SK-N-MC (cell line): Measurements from ENCODE around the gene CHODL.

ENCODE experiments used
- DNase-seq: peaks from one replicate; pipeline ENCODE4 v3.0.0-alpha.2; 2011; ENCODE audit warnings: low read depth, low spot score
- H3K27ac ChIP-seq: fragments of 200-600 bp; sonication (generic); 2 replicates; pipeline ENCODE4 v1.5.1; 2016; ENCODE audit warnings: mixed run types
- H3K36me3 ChIP-seq: fragments of 200-600 bp; sonication (generic); 2 replicates; pipeline ENCODE4 v1.6.1; 2017; ENCODE audit warnings: antibody characterized with exemption, low read length, mixed read lengths; ENCODE audit not compliant: insufficient read depth
- H3K4me3 ChIP-seq: fragments of 200-600 bp; sonication (generic); 2 replicates; pipeline ENCODE4 v1.5.1; 2016
- H3K9ac ChIP-seq: fragments of 200-600 bp; sonication (generic); 2 replicates; pipeline ENCODE4 v1.8.0; 2017; ENCODE audit warnings: mixed run types, mixed read lengths; ENCODE audit not compliant: insufficient read length
- H3K9me3 ChIP-seq: fragments of 200-600 bp; sonication (generic); 2 replicates; pipeline ENCODE4 v1.6.1; 2017; ENCODE audit warnings: low read depth, mild to moderate bottlenecking, antibody characterized with exemption, low read length, moderate library complexity, mixed read lengths
- EZH2 ChIP-seq: fragments of 200-600 bp; sonication (generic); IDR thresholded peaks from one replicate; pipeline ENCODE4 v1.6.1; 2017; ENCODE audit warnings: antibody characterized with exemption
- FOXP2 ChIP-seq: optimal IDR thresholded peaks from 2 replicates; pipeline ENCODE3; 2011; ENCODE audit warnings: mild to moderate bottlenecking, moderate library complexity; ENCODE audit not compliant: insufficient read depth; ENCODE audit errors: extremely low read length, control extremely low read depth
- POLR2AphosphoS5 ChIP-seq: IDR thresholded peaks from 2 replicates; pipeline ENCODE4 v1.6.1; 2012; ENCODE audit warnings: mild to moderate bottlenecking, low read depth, low read length, borderline replicate concordance

Gene CHODL

DNA sequence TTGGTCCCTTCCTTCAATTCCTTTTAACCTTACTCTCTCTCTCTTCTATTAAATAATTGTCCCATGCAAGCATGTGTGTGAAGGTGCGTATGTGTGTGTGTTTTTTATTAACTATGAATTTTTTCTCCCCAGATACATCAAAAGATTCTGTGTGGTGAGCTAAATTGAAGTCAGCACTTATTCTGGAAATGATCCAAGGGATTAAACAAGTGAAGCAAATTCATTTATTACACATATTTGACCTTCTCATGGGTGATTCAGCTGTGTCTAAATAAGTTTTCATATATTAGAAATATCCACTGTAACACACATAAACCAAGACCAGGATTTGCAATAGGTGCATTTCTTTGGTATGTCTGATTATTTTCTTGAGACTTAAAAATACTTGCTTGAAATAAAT is 24.3 kb downstream of the CHODL start:
- no peak overlapping the region for H3K9ac ChIP-seq
- no peak overlapping the region for H3K4me3 ChIP-seq
- H3K27ac ChIP-seq: no peak overlapping the region
- H3K9me3 ChIP-seq: no peaks in the 10 kb centered on the region
- DNase-seq: no peak
- TF ChIP-seq POLR2AphosphoS5 (no peak), EZH2 (no peak), FOXP2 (no peak)
- no peaks in the 10 kb centered on the region for H3K36me3 ChIP-seq

- no peak overlapping the region for H3K27ac ChIP-seq
- H3K9me3 ChIP-seq: no peaks in the 10 kb centered on the region
- no peak for TF ChIP-seq POLR2AphosphoS5
- TF ChIP-seq FOXP2: no peak
- TF ChIP-seq EZH2: no peak
- H3K4me3 ChIP-seq: no peak overlapping the region
- H3K9ac ChIP-seq: no peak overlapping the region
- H3K36me3 ChIP-seq: no peaks in the 10 kb centered on the region
- DNase-seq: no peak
Measured at GRCh38 chr21:18269856-18270255, 25.2 kb downstream of the CHODL start.

GRCh38 chr21:18273400-18273799 is 28.8 kb downstream of the CHODL start:
- Histone ChIP-seq H3K4me3 (no peak overlapping the region), H3K27ac (no peak overlapping the region), H3K9ac (no peak overlapping the region), H3K9me3 (no peaks in the 10 kb centered on the region), H3K36me3 (no peaks in the 10 kb centered on the region)
- no peak for DNase-seq
- TF ChIP-seq EZH2 (no peak), FOXP2 (no peak), POLR2AphosphoS5 (no peak)

DNA sequence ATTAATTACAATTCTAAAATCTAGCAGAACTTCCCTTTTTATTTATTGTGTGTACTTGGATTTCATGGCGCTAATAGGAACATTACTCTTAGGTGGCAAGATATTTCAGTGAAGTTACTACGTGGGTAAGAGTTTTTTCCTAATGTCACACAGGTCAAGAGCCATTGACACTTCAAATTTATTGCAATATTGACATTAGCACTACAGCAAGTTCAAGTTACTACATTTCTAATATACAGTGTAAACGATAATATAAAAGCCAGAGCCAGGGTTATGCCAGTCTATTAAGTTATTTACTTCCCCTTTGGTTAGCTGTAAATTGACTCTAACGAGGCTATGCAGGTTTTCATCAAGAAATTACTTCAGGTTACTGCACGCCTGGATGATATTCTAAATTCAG is 29.7 kb downstream of the CHODL start:
- no peak overlapping the region for H3K9ac ChIP-seq
- H3K4me3 ChIP-seq: no peak overlapping the region
- H3K36me3 ChIP-seq: no peaks in the 10 kb centered on the region
- no peak for DNase-seq
- TF ChIP-seq FOXP2: no peak
- TF ChIP-seq POLR2AphosphoS5: no peak
- no peak for TF ChIP-seq EZH2
- H3K27ac ChIP-seq: no peak overlapping the region
- H3K9me3 ChIP-seq: no peaks in the 10 kb centered on the region

DNA sequence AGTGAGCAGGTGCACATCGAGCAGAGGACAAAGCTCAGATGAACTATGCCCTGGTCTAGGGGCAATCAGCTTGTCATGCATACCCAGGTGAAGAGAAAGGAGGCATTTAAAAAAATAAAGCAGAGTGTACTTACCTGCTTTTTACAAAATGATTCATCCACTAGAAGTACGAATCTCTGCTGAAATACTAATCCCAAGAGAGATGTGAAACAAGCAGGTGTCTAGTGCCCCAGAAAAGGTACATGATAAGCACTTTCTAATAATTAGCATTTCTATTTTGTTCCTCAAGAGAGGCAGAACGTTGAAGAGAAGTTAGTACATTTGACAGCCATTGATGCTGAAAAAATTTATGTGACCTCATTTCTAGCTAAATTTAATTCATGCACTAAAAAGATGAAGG is 31.1 kb downstream of the CHODL start:
- TF ChIP-seq EZH2 (no peak), FOXP2 (no peak), POLR2AphosphoS5 (no peak)
- no peak overlapping the region for H3K4me3 ChIP-seq
- H3K9me3 ChIP-seq: no peaks in the 10 kb centered on the region
- no peaks in the 10 kb centered on the region for H3K36me3 ChIP-seq
- DNase-seq: no peak
- no peak overlapping the region for H3K9ac ChIP-seq
- no peak overlapping the region for H3K27ac ChIP-seq

DNA sequence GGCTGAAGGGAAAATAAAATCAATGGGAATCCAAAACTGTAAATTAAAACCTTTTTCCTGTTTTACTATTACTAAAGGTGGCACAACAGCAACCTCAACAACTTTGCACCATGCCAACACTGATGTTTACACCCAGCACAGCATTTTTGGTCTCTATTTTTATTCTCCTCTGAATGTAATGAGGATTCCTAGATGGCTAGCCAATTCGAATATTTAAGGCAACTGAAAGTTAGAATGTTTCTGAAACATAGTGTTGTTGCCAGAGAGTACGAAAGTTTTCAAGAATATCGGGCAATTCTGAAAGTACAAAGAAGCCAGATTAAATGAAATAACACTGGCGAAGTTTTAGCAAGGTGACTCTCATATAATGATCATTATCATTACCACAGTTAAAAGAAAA is 40.7 kb downstream of the CHODL start:
- no peak for TF ChIP-seq EZH2
- TF ChIP-seq FOXP2: no peak
- TF ChIP-seq POLR2AphosphoS5: no peak
- Histone ChIP-seq H3K9ac (no peak overlapping the region), H3K36me3 (no peaks in the 10 kb centered on the region), H3K4me3 (no peak overlapping the region), H3K9me3 (no peaks in the 10 kb centered on the region), H3K27ac (no peak overlapping the region)
- no peak for DNase-seq

DNA sequence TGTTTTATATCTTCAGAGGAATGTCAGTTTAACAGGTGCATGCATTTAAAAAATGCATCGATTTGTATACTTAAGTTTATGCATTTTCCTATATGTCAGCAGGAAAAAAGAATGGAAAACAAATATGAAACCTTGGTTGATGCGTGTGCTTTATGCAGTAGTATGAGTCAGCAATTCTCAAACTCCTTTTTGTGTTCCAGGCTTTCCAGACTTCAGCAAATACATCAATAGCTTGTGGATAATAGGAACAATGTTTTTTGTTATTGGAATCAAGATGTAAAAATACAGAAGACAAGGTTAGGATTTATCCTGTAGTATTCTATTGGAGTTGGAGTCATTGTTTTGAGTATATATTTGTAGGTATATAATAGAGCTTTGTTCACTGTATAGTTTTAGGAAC is 45.2 kb downstream of the CHODL start:
- TF ChIP-seq EZH2: no peak
- no peak for TF ChIP-seq POLR2AphosphoS5
- TF ChIP-seq FOXP2: no peak
- H3K36me3 ChIP-seq: no peaks in the 10 kb centered on the region
- no peak for DNase-seq
- H3K4me3 ChIP-seq: no peak overlapping the region
- no peak overlapping the region for H3K27ac ChIP-seq
- H3K9me3 ChIP-seq: no peaks in the 10 kb centered on the region
- H3K9ac ChIP-seq: no peak overlapping the region

DNA sequence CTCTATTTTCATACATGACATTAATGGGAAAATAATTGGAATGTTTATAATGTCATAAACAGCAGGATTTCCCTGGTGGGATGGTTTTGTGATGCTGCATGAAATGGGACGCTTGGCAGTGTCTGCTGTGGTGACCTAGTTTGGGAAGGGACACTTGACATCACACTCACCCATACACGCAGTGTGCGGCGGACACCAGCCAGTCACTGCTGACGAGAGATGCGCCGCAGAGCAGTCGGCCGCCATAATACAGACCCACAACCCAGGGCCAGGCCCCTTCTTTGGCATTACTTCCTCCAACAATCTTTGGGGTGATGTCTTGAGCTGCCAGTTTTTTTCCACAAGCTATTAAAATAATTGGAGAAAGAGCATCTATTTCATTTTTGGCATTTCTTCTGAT is 49.5 kb downstream of the CHODL start:
- TF ChIP-seq FOXP2 (no peak), EZH2 (no peak), POLR2AphosphoS5 (no peak)
- H3K9me3 ChIP-seq: no peaks in the 10 kb centered on the region
- H3K36me3 ChIP-seq: no peaks in the 10 kb centered on the region
- no peak overlapping the region for H3K4me3 ChIP-seq
- H3K9ac ChIP-seq: no peak overlapping the region
- no peak overlapping the region for H3K27ac ChIP-seq
- no peak for DNase-seq

DNA sequence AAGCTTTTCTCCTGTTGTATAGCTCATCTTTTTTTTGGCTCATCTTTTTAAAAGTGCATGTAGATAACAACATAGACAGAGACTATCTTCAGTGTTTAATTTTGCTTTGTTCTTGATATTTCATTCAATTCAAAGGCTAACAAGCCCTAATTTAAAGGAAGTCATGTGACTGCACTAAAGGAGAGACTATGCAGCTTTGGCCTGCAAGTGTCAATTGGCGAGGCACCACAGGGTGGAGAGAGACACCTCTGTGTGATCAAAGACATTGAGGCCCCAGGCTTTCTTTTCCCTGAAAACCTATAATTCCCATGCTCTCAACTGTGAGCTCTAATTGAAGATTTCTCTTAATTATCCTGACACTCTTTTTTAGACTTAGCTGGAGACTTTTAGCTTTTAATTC is 53.6 kb downstream of the CHODL start:
- DNase-seq: no peak
- TF ChIP-seq POLR2AphosphoS5: no peak
- no peak for TF ChIP-seq FOXP2
- TF ChIP-seq EZH2: no peak

More for the DNA sequence above, 53.6 kb downstream of the CHODL start:
- H3K9me3 ChIP-seq: no peaks in the 10 kb centered on the region
- H3K9ac ChIP-seq: no peak overlapping the region
- H3K4me3 ChIP-seq: no peak overlapping the region
- no peaks in the 10 kb centered on the region for H3K36me3 ChIP-seq
- no peak overlapping the region for H3K27ac ChIP-seq
